Measurements from ENCODE around the gene ZNF17. TPM values are rescaled to one million over a fixed set of nuclear protein-coding genes. Genes with fewer than 3 reads are reported as not detected.
A peak's percentile ranks its signal among the peaks of the same experiment; 100 is the strongest.

Gene ZNF17
- total RNA-seq, 4 donors from 2014 or later, result 17.8 to 33.1 (median 20.8) TPM

DNA sequence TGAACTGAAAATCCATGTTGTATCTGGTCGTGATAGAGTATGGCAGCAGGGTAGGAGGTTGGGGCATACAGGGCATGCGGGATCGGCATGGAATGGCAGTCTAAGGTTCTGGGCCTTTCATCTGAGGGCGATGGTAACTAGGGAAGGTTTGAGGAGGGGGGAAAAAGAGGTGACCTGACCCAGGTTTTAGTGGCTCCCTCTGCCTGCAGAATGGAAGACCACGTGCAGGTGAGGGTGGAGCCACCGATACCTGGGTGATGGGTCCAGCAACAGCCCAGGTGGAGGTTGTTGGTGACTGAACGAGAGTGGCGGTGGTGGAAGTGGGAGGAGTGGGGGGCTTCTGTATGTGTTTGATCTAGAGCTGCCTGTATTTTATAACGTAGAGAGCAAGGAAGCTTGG is 28.0 kb downstream of the ZNF17 start:
- TF ChIP-seq, protein P1, sequence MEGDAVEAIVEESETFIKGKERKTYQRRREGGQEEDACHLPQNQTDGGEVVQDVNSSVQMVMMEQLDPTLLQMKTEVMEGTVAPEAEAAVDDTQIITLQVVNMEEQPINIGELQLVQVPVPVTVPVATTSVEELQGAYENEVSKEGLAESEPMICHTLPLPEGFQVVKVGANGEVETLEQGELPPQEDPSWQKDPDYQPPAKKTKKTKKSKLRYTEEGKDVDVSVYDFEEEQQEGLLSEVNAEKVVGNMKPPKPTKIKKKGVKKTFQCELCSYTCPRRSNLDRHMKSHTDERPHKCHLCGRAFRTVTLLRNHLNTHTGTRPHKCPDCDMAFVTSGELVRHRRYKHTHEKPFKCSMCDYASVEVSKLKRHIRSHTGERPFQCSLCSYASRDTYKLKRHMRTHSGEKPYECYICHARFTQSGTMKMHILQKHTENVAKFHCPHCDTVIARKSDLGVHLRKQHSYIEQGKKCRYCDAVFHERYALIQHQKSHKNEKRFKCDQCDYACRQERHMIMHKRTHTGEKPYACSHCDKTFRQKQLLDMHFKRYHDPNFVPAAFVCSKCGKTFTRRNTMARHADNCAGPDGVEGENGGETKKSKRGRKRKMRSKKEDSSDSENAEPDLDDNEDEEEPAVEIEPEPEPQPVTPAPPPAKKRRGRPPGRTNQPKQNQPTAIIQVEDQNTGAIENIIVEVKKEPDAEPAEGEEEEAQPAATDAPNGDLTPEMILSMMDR (IDR thresholded peaks at IDR 0.05), result no peak
- TF ChIP-seq POLR2A (IDR thresholded peaks at IDR 0.05), result no peak
- no peaks in the 10 kb centered on the region for H3K27me3 ChIP-seq
- H3K27ac ChIP-seq, result no peak overlapping the region
- DNase-seq, result no peak
- no peak overlapping the region for H3K4me3 ChIP-seq (replicated peaks in 1 of 3)
- H3K4me1 ChIP-seq, result peaks cover 18 to 22% of the 10 kb centered on the region in 2 donors
- WGBS, 2 donors, result 84 to 87% methylated on average over 9 of the region's 9 CpGs
- H3K36me3 ChIP-seq, result peaks cover 0 to 4% of the 10 kb centered on the region in 2 donors
- H3K9me3 ChIP-seq, result no peaks in the 10 kb centered on the region
- intact Hi-C loops (cut with DNase I), result no loop called here

DNA sequence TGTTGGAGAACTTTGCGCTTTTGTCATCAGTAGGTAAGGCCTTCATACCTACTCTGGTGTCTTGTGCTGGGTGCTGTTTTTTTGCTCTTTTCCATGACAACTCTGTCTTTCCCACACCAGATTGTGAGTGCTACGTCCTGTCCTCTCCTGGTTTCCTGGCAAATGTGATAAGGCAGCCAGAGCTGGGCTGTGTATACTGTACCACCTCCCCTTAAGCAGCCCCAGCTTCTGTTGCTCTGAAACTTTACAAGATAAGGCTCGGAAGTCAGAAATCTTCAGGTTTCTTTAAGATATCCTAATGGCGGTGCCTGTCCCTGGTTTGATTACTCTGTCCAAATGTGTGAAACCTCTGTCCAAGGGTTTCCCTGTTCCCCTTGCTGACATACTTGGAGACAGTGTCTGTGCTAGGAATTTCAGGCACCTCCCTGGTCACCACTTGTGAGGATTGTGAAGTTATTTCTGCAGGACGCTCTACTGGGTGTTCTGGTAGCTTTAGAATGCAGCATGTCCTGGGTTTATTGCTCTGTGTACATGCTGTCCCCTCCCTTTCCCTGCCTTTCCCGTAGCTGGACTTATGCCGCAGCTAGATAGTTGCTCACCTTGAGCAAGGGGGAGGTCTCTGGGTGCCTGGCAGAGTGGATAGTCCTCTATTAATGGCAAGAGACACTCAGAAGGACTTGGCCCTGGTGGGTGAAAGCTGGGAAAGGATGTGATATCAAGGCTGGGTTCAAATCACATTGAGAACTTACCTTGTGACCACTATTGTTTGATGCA is 31.2 kb downstream of the ZNF17 start:
- Histone ChIP-seq H3K27ac (no peak overlapping the region), H3K9me3 (no peaks in the 10 kb centered on the region), H3K36me3 (peaks cover 0 to 4% of the 10 kb centered on the region in 2 donors), H3K27me3 (no peaks in the 10 kb centered on the region), H3K4me3 (replicated peaks in 1 of 3) (no peak overlapping the region), H3K4me1 (peaks cover 0 to 7% of the 10 kb centered on the region in 2 donors)
- WGBS, 2 donors, result 93 to 97% methylated on average over 5 to 7 of the region's 7 CpGs
- TF ChIP-seq POLR2A (IDR thresholded peaks at IDR 0.05), result no peak
- TF ChIP-seq, protein P1 (IDR thresholded peaks at IDR 0.05), result no peak
- intact Hi-C loops (cut with DNase I), result no loop called here
- no peak for DNase-seq

DNA sequence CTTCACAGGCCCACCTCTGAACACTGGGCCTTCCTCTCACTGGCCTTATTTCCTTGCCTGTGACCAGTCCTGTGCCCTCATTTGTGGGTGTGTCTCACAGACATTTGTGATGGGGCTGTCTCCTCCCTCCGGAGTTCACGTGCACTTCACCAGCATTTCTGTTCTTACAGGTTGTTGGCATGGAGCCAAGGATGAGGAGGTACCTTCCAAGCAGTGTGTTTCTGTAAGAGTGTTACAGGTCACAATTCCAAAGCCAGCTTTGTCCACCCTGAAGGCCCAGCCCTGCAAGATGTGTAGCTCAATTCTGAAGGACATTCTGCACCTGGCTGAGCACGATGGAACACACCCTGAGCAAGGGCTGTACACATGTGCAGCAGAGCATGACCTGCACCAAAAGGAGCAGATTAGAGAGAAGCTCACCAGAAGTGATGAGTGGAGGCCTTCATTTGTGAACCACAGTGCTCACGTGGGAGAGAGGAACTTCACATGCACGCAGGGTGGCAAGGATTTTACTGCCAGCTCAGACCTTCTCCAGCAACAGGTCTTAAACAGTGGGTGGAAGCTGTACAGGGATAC is 32.2 kb downstream of the ZNF17 start:
- H3K9me3 ChIP-seq, result no peaks in the 10 kb centered on the region
- WGBS, 2 donors, result 30 to 36% methylated on average over 4 to 5 of the region's 5 CpGs
- peaks cover 0 to 4% of the 10 kb centered on the region in 2 donors for H3K36me3 ChIP-seq
- DNase-seq, result peak; percentile 6 to 7
- no peak overlapping the region for H3K27ac ChIP-seq
- no peak overlapping the region for H3K4me3 ChIP-seq (replicated peaks in 1 of 3)
- H3K4me1 ChIP-seq, result peaks cover 0 to 7% of the 10 kb centered on the region in 2 donors
- TF ChIP-seq POLR2A (IDR thresholded peaks at IDR 0.05), result no peak
- TF ChIP-seq, protein P1 (IDR thresholded peaks at IDR 0.05), result no peak
- no peaks in the 10 kb centered on the region for H3K27me3 ChIP-seq
- intact Hi-C loops (cut with DNase I), result no loop called here

DNA sequence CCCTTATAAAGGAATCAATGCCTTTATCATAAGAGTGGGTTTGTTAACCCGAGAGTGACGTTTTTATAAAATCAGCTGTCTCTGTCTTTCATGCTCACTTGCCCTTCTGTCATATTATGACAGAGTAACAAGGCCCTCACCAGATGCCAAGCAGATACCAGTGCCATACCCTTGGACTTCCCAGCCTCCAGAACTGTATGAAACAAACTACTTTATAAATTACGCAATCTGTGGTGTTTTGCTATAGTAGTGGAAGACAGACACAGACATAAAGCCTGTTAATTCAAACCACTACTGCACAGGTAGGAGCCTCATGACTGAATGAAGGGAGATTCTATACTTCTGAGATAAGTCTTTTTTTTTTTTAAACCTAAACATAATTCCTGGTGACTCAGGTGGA is 41.3 kb downstream of the ZNF17 start:
- Histone ChIP-seq H3K27ac (no peak overlapping the region), H3K27me3 (no peaks in the 10 kb centered on the region), H3K9me3 (no peaks in the 10 kb centered on the region), H3K4me3 (replicated peaks in 1 of 3) (no peak overlapping the region), H3K4me1 (no peaks in the 10 kb centered on the region), H3K36me3 (no peaks in the 10 kb centered on the region)
- no peak for DNase-seq
- WGBS, 2 donors, result 92 to 96% methylated on average over 3 of the region's 3 CpGs
- TF ChIP-seq, protein P1 (IDR thresholded peaks at IDR 0.05), result no peak
- no peak for TF ChIP-seq POLR2A (IDR thresholded peaks at IDR 0.05)
- intact Hi-C loops (cut with DNase I), result no loop called here

All from thyroid gland (tissue), 4 donors.